DOHH2 (cell line): ENCODE results near the gene KIRREL3.

Source experiments
- CTCF ChIP-seq: fragments of 200-600 bp; sonication (generic); IDR thresholded peaks from one replicate; pipeline ENCODE4 v1.5.1; 2014; ENCODE audit warnings: antibody characterized with exemption, mild to moderate bottlenecking, low read depth, low read length; ENCODE audit not compliant: poor library complexity, severe bottlenecking
- EZH2phosphoT487 ChIP-seq: fragments of 200-600 bp; sonication (generic); IDR thresholded peaks from 2 replicates; pipeline ENCODE4 v1.6.1; 2017; ENCODE audit warnings: borderline replicate concordance, mild to moderate bottlenecking, antibody characterized with exemption, low read length, moderate library complexity, mixed read lengths

- no peak for TF ChIP-seq CTCF
- TF ChIP-seq EZH2phosphoT487, result no peak
These were observed 360.9 kb downstream of the KIRREL3 start for GRCh38 chr11:126639692-126640091.
